Thyroid gland (tissue), 4 donors: ENCODE results near the gene CTSD.

Experiments
- CTCF ChIP-seq, 6 experiments: fragments of 200-600 bp in 3 of 6; fragments of 450-650 bp in 3 of 6; sonication (generic) in 3 of 6; IDR thresholded peaks; one replicate each; pipeline ENCODE4 v1.5.1; 2016 to 2019; ENCODE audit warnings: antibody characterized with exemption in 6 of 6, mild to moderate bottlenecking in 2 of 6, inconsistent platforms in 1 of 6, moderate library complexity in 1 of 6
- POLR2A ChIP-seq, 2 donors: fragments of 450-650 bp; IDR thresholded peaks; one replicate each; pipeline ENCODE4 v1.6.1; 2017; ENCODE audit warnings: antibody characterized with exemption in 2 of 2, mild to moderate bottlenecking in 2 of 2, moderate library complexity in 1 of 2

GRCh38 chr11:1739576-1739975 is 24.2 kb downstream of the CTSD start:
- TF ChIP-seq CTCF (IDR thresholded peaks at IDR 0.05) (no peak), POLR2A (IDR thresholded peaks at IDR 0.05) (no peak)
